ENCODE data around the gene SENP6. TPM values are rescaled to one million over a fixed set of nuclear protein-coding genes. Genes with fewer than 3 reads are reported as not detected.

SENP6 gene
- total RNA-seq, 2 experiments from 2014 or later, result 58.6 to 59.2 TPM

- H3K27ac Mint-ChIP-seq, result no peak overlapping the region
- peaks cover 72% of the 10 kb centered on the region for H3K4me1 Mint-ChIP-seq
- POLR2A ChIA-PET, result interaction anchor here (4.9 kb wide), 1 partner anchor 9 kb away, joined by 49 read pairs; the partner anchor contains the start of gene SENP6
- no peak overlapping the region for H3K4me3 Mint-ChIP-seq
- no peak for DNase-seq
- CTCF ChIA-PET, result interaction anchor here (1.1 kb wide), 1 partner anchor 9 kb away, joined by 3 read pairs; no protein-coding TSS in a partner anchor
- peaks cover 30% of the 10 kb centered on the region for H3K36me3 Mint-ChIP-seq (ENCODE audit: low read depth)
- no peaks in the 10 kb centered on the region for H3K27me3 Mint-ChIP-seq
- peaks cover 3% of the 10 kb centered on the region for H3K9me3 Mint-ChIP-seq
These were observed 9.5 kb downstream of the SENP6 start for GRCh38 chr6:75611011-75611701.

- POLR2A ChIA-PET, result interaction anchor here (0.7 to 4.9 kb wide), 2 partner anchors 9 to 369 kb away, joined by 3 to 49 read pairs; partner anchors contain the start of gene SENP6
- DNase-seq, result peak; percentile 38
- Mint-ChIP-seq H3K9me3 (peaks cover 3% of the 10 kb centered on the region), H3K4me3 (no peak overlapping the region), H3K27ac (peak overlapping the region; percentile 57), H3K4me1 (peaks cover 68% of the 10 kb centered on the region), H3K27me3 (no peaks in the 10 kb centered on the region), H3K36me3 (ENCODE audit: low read depth) (peaks cover 28% of the 10 kb centered on the region)
- CTCF ChIA-PET, result interaction anchor here (1.1 kb wide), 1 partner anchor 9 kb away, joined by 3 read pairs; no protein-coding TSS in a partner anchor
These were observed 10.2 kb downstream of the SENP6 start for GRCh38 chr6:75611702-75612375.

GRCh38 chr6:75612434-75612833, 10.8 kb downstream of the SENP6 start:
- peaks cover 63% of the 10 kb centered on the region for H3K4me1 Mint-ChIP-seq
- H3K36me3 Mint-ChIP-seq (ENCODE audit: low read depth), result peaks cover 26% of the 10 kb centered on the region
- H3K9me3 Mint-ChIP-seq, result peaks cover 3% of the 10 kb centered on the region
- CTCF ChIA-PET, result no interaction called here
- H3K4me3 Mint-ChIP-seq, result peak overlapping the region; percentile 15
- POLR2A ChIA-PET, result interaction anchor here (0.7 to 4.9 kb wide), 2 partner anchors 10 to 369 kb away, joined by 3 to 49 read pairs; partner anchors contain the start of gene SENP6
- H3K27ac Mint-ChIP-seq, result peak overlapping the region; percentile 57
- no peak for DNase-seq
- H3K27me3 Mint-ChIP-seq, result no peaks in the 10 kb centered on the region

GRCh38 chr6:75613056-75613501, 11.4 kb downstream of the SENP6 start:
- H3K27ac Mint-ChIP-seq, result no peak overlapping the region
- CTCF ChIA-PET, result interaction anchor here (0.8 kb wide), 1 partner anchor 43 kb away, joined by 3 read pairs; no protein-coding TSS in a partner anchor

GRCh38 chr6:75618437-75618836, 16.8 kb downstream of the SENP6 start:
- CTCF ChIA-PET, result no interaction called here
- DNase-seq, result no peak
- no peak overlapping the region for H3K4me3 Mint-ChIP-seq
- POLR2A ChIA-PET, result no interaction called here
- no peaks in the 10 kb centered on the region for H3K27me3 Mint-ChIP-seq
- H3K36me3 Mint-ChIP-seq (ENCODE audit: low read depth), result peaks cover 49% of the 10 kb centered on the region
- H3K4me1 Mint-ChIP-seq, result peaks cover 37% of the 10 kb centered on the region
- H3K9me3 Mint-ChIP-seq, result peaks cover 6% of the 10 kb centered on the region
- H3K27ac Mint-ChIP-seq, result no peak overlapping the region

More at GRCh38 chr6:75613056-75613501, 11.4 kb downstream of the SENP6 start:
- no peak for DNase-seq
- H3K27me3 Mint-ChIP-seq, result no peaks in the 10 kb centered on the region
- peaks cover 3% of the 10 kb centered on the region for H3K9me3 Mint-ChIP-seq
- POLR2A ChIA-PET, result interaction anchor here (4.9 kb wide), 1 partner anchor 11 kb away, joined by 49 read pairs; the partner anchor contains the start of gene SENP6
- peaks cover 28% of the 10 kb centered on the region for H3K36me3 Mint-ChIP-seq (ENCODE audit: low read depth)
- H3K4me1 Mint-ChIP-seq, result peaks cover 62% of the 10 kb centered on the region
- no peak overlapping the region for H3K4me3 Mint-ChIP-seq

GRCh38 chr6:75619230-75619899, 17.7 kb downstream of the SENP6 start:
- no peak for DNase-seq
- ChIA-PET CTCF (no interaction called here), POLR2A (interaction anchor here (1.0 kb wide), 1 partner anchor 18 kb away, joined by 5 read pairs; the partner anchor contains the start of gene SENP6)
- H3K4me1 Mint-ChIP-seq, result peaks cover 32% of the 10 kb centered on the region
- H3K27me3 Mint-ChIP-seq, result no peaks in the 10 kb centered on the region
- no peak overlapping the region for H3K4me3 Mint-ChIP-seq
- H3K27ac Mint-ChIP-seq, result no peak overlapping the region
- peaks cover 6% of the 10 kb centered on the region for H3K9me3 Mint-ChIP-seq
- H3K36me3 Mint-ChIP-seq (ENCODE audit: low read depth), result peaks cover 53% of the 10 kb centered on the region

- Mint-ChIP-seq H3K36me3 (ENCODE audit: low read depth) (peaks cover 48% of the 10 kb centered on the region), H3K4me3 (no peak overlapping the region), H3K27me3 (no peaks in the 10 kb centered on the region), H3K4me1 (peaks cover 26% of the 10 kb centered on the region), H3K9me3 (peaks cover 6% of the 10 kb centered on the region), H3K27ac (no peak overlapping the region)
- no peak for DNase-seq
- ChIA-PET POLR2A (interaction anchor here (0.7 to 1.7 kb wide), 3 partner anchors 18 to 377 kb away, joined by 3 to 7 read pairs (median 5); partner anchors contain the start of genes COX7A2 and SENP6), CTCF (interaction anchor here (0.7 to 1.6 kb wide), 3 partner anchors 13 to 58 kb away, joined by 3 to 5 read pairs (median 3); no protein-coding TSS in a partner anchor)
These were observed 19.0 kb downstream of the SENP6 start for GRCh38 chr6:75620381-75621304.

GRCh38 chr6:75621846-75622245, 20.2 kb downstream of the SENP6 start:
- H3K27ac Mint-ChIP-seq, result no peak overlapping the region
- H3K36me3 Mint-ChIP-seq (ENCODE audit: low read depth), result peaks cover 47% of the 10 kb centered on the region
- POLR2A ChIA-PET, result interaction anchor here (1.7 kb wide), 1 partner anchor 19 kb away, joined by 7 read pairs; no protein-coding TSS in a partner anchor
- DNase-seq, result no peak
- CTCF ChIA-PET, result interaction anchor here (1.6 kb wide), 1 partner anchor 12 kb away, joined by 3 read pairs; no protein-coding TSS in a partner anchor
- H3K4me3 Mint-ChIP-seq, result no peak overlapping the region
- peaks cover 3% of the 10 kb centered on the region for H3K9me3 Mint-ChIP-seq
- H3K27me3 Mint-ChIP-seq, result no peaks in the 10 kb centered on the region
- H3K4me1 Mint-ChIP-seq, result peaks cover 22% of the 10 kb centered on the region

- no peak overlapping the region for H3K4me3 Mint-ChIP-seq
- H3K36me3 Mint-ChIP-seq (ENCODE audit: low read depth), result peaks cover 41% of the 10 kb centered on the region
- ChIA-PET POLR2A (interaction anchor here (1.2 kb wide), 1 partner anchor 23 kb away, joined by 3 read pairs; no protein-coding TSS in a partner anchor), CTCF (no interaction called here)
- no peaks in the 10 kb centered on the region for H3K27me3 Mint-ChIP-seq
- DNase-seq, result no peak
- peaks cover 3% of the 10 kb centered on the region for H3K9me3 Mint-ChIP-seq
- H3K27ac Mint-ChIP-seq, result no peak overlapping the region
- H3K4me1 Mint-ChIP-seq, result peaks cover 14% of the 10 kb centered on the region
These were observed 21.8 kb downstream of the SENP6 start for GRCh38 chr6:75623491-75623890.

GRCh38 chr6:75624335-75624734, 22.7 kb downstream of the SENP6 start:
- ChIA-PET POLR2A (no interaction called here), CTCF (no interaction called here)
- no peaks in the 10 kb centered on the region for H3K27me3 Mint-ChIP-seq
- H3K4me3 Mint-ChIP-seq, result no peak overlapping the region
- H3K4me1 Mint-ChIP-seq, result peaks cover 9% of the 10 kb centered on the region
- DNase-seq, result no peak
- H3K9me3 Mint-ChIP-seq, result no peaks in the 10 kb centered on the region
- peaks cover 35% of the 10 kb centered on the region for H3K36me3 Mint-ChIP-seq (ENCODE audit: low read depth)
- no peak overlapping the region for H3K27ac Mint-ChIP-seq

GRCh38 chr6:75624988-75625387, 23.3 kb downstream of the SENP6 start:
- no peaks in the 10 kb centered on the region for H3K9me3 Mint-ChIP-seq
- POLR2A ChIA-PET, result no interaction called here
- no peak for DNase-seq
- peaks cover 8% of the 10 kb centered on the region for H3K4me1 Mint-ChIP-seq
- CTCF ChIA-PET, result no interaction called here
- H3K36me3 Mint-ChIP-seq (ENCODE audit: low read depth), result peaks cover 38% of the 10 kb centered on the region
- no peak overlapping the region for H3K4me3 Mint-ChIP-seq
- no peak overlapping the region for H3K27ac Mint-ChIP-seq
- no peaks in the 10 kb centered on the region for H3K27me3 Mint-ChIP-seq

GRCh38 chr6:75626561-75626960, 24.9 kb downstream of the SENP6 start:
- Mint-ChIP-seq H3K36me3 (ENCODE audit: low read depth) (peaks cover 40% of the 10 kb centered on the region), H3K4me3 (no peak overlapping the region), H3K27ac (no peak overlapping the region), H3K27me3 (no peaks in the 10 kb centered on the region), H3K9me3 (no peaks in the 10 kb centered on the region), H3K4me1 (peaks cover 5% of the 10 kb centered on the region)
- POLR2A ChIA-PET, result no interaction called here
- DNase-seq, result no peak
- CTCF ChIA-PET, result no interaction called here
